Stimulated activated CD4-positive, alpha-beta T cell treated with anti-CD3 and anti-CD28 coated beads, Interleukin-2, amount 100 ng/mL, for 4 hours (primary cell): Measurements from ENCODE around the gene TPPP.

Experiments
- DNase-seq: peaks from one replicate; pipeline ENCODE4 v3.0.0-alpha.2; 2020; ENCODE audit warnings: low read depth

Gene TPPP

DNA sequence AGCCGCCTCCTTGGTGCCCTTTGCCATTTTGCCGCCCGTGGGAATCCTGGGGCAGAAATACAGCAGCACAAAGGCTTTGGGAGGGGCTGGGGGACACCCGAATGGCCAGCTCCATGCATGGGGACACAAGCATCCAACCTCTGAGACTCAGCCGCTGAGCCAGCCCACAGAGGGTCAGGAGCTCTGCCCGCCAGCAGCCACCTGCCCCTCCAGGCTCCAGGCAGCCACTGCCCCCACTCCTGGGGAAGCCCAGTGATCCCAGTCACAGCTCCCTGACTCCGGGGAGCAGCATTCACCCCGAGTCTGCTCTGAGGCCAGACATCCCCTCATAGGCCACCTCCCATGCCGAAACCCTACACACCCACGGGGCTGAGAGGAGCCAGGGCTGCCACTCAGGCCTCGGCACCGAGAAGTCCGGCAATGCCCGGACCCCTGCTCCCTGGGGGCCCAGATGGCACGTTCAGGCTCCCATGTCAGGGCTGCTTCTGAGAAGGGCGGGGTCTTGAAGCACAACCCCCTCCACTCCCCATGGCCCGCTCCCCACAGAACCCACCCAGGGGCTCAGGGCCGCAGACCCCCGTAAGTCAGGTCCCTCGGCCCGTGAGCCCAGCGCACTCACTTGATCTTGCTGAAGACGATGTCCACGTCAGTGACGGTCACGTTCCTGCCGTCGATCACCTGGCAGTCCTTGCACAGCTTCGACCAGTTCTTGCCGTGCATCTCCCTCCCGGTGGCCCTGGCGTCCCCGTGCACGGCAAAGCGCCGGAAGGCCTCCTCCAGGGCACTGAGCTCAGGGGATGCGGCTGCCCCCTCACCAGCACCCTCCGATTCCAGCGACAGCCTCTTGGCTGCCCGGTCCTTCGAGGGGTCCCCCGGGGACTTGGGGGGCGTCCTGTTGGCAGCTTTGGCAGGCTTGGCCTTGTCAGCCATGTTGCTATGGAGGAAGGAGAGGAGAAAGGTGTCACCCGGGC, 15.7 kb downstream of the TPPP start:
- no peak for DNase-seq

DNA sequence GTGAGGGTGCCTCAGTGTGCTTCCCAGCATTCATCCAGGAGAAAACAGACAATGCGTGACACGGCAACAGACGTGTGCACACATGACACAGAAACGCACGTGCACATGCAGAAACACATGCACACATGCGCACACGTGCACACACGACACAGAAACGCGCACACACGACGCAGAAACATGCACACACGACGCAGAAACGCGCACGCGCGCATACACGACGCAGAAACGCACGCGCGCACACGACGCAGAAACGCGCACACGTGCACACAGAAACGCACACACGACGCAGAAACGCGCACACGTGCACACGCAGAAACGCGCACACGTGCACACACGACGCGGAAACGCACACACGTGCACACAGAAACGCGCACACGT, 16.5 kb downstream of the TPPP start:
- DNase-seq: no peak

DNA sequence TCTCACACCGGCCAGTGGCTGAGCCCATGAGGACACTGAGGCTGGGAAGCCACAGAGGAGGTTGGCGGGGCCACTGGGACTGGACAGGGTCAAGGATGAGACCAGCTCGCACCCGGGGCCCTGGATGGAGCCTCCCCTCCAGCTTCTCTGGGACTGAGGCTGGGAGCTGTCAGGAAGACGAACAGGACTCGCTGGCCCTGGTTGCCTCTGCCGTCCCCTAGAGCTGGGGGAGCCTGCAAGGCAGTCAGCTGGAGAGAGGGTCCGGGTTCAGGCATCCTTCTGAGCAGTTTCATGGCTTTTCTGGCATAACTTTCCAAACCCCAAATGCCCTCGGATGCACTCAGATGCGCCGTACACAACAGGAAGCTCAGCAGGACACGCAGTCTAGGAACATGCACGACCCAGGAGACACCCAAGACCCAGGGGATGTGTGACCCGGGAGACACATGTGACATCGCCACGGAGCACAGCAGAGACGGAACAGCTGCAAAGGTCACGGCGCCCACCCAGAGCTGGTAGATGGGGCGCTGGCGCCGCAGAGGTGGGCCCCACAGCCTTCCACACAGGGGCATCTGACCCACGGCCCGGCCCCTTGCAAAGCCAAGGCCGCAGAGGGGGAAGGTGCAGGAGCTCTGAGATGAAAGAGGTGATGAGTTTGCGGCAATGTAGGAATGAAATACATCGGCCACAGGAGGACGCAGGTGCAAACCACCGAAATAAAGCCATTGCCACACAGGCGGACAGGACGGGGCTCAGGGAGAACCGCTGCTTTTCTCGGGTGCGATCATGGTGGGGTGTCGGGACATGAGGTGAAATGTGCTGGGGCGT, 17.1 kb downstream of the TPPP start:
- DNase-seq: no peak

DNA sequence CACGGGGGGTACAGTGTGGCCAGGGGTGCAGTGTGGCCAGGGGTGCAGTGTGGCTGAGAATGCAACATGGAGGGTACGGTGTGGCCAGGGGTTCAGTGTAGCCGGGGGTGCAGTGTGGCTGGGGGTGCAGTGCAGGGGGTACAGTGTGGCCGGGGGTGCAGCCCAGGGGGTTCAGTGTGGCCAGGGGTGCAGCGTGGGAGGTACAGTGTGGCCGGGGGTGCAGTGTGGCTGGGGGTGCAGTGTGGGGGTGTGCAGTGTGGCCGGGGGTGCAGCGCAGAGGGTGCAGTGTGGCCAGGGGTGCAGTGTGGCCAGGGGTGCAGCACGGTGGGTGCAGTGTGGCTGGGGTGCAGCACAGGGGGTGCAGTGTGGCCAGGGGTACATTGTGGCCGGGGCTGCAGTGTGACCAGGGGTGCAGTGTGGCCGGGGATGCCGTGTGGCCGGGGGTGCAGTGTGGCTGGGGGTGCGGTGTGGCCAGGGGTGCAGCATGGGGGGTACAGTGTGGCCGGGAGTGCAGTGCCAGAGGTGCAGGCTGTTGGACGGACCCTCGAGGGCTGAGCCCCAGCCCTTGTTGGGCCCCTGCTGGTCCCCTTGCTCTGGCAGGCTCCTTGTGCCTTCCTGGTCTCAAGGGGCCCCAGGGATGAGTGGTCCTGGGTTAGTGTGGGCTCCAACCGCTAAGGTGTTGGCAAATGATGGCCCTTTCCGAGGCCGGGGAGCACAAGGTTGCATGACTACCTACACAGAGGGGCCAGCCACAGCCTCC, 17.9 kb downstream of the TPPP start:
- no peak for DNase-seq

DNA sequence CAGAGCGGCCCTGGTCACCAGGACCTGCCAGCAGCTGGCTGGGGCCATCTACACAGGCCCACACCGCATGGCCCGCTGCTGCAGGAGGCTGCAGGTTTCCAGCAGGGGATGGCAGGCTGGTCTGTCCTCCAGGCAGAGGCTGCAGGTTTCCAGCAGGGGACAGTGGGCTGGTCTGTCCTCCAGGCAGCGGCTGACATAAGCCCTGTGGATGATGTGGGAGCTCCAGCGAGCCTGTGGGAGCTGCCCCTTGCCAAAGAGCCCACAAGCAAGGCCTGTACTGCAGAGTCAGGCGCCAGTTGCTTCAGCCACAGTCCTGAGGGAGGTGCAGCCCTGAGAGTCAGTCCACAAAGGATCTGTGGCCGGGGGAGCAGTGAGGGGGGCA, 18.5 kb downstream of the TPPP start:
- no peak for DNase-seq

DNA sequence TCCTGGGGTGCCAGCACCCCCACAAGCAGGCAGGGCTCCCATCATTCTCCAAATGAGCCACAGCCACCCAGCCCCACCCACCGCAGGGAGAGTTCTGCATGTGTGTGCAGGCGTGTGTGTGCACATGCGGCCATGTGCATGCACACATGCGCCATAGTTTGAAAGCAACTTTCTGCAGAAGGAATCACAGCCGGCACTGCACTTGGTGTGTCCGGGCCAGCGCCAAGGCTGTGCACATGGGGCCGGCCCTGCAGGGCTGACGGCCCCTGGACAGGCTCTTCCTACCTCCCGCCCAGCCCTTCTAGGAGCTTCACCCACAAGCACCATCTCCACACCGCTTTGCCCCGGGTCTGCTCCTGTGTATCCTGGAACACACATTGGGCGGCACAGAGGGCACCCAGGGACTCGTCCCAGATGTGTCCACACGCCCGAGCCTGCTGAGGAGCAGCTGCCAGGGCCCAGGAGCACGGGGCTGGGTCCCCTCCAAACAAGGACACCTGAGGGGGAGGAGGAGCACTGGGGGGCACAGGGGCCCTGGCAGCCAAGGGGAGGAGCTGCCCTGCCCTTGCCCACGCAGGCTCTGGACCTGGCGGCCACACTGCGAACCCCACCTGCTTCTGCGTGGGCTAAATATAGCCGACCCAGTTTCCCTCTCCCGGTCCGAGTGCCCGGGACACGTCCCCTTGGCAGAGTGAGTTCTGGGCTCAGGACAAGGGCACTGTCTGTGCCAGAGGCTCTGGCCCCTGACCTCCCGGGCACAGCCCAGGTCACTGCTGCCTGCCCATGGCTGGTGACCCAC, 19.1 kb downstream of the TPPP start:
- DNase-seq: no peak

DNA sequence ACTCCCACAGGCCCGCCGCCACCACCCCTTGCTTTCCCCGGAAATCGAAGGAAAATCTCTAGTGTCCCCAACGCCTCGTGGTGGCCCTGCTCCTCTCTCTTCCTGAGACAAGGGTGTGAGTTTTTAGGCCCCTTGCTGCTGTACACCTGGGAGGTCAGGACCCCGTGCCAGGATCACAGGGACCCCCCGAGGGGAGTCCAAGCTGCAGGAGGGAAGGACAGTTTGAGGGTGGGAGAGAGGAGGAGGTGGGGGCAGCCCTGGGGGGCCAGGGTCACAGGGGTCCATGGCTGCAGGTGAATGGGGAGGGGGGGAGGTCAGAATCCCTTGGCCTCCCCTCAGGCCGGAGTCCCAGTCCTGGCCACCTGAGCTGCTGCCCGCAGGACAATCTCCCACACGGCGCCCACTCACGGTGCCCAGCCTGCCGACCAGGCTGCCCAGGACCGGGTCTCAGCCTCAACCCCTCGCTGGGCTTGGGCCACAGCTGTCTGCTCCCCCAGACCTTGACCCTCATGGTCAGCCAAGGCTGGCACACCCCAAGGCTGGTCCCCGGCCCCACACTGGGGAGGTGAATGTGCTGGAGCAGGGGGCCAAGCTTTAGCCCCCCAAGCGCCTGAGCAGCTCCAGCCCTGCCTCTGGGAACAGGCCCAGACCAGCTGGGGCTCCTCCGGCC, 19.9 kb downstream of the TPPP start:
- DNase-seq: no peak

DNA sequence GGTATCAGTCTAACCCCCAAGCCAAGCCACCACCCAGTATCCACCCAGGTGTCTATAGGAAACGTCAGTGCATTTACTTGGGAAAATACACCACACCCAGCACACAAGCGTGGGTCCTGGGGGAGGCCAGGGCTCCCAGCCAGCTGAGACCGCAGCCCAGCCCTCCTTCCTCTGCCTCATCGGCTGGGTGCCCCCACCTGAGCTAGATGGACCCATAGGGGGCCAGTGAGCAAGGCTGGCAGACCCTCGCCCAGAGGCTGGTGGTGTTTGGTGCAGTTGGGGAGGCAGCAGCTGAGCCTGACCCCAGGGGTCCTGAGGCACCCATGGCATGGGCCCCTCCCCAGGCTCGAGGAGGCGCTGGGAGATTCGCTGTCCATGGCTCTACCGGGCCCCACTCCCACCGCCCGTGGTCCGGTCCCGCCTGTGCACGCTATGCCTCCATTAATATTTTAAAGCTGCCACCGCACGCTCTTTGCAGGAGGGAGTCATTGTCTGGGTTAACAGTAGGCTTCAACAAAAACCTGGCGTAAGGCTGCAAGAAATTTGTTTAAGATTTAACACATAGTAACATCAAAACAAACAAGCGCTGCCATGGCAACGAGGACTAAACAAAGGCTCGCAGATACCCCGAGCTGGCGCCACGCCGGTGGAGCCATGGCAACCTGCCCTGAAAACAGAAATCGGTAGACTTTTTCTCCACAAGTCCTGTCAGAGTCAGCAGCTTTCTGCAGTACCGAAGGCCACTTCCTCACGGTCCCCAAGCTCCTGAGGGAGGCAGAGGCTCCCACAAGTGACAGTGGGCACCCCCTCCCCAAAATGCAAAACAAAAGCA, 20.6 kb downstream of the TPPP start:
- DNase-seq: peak; percentile 33

DNA sequence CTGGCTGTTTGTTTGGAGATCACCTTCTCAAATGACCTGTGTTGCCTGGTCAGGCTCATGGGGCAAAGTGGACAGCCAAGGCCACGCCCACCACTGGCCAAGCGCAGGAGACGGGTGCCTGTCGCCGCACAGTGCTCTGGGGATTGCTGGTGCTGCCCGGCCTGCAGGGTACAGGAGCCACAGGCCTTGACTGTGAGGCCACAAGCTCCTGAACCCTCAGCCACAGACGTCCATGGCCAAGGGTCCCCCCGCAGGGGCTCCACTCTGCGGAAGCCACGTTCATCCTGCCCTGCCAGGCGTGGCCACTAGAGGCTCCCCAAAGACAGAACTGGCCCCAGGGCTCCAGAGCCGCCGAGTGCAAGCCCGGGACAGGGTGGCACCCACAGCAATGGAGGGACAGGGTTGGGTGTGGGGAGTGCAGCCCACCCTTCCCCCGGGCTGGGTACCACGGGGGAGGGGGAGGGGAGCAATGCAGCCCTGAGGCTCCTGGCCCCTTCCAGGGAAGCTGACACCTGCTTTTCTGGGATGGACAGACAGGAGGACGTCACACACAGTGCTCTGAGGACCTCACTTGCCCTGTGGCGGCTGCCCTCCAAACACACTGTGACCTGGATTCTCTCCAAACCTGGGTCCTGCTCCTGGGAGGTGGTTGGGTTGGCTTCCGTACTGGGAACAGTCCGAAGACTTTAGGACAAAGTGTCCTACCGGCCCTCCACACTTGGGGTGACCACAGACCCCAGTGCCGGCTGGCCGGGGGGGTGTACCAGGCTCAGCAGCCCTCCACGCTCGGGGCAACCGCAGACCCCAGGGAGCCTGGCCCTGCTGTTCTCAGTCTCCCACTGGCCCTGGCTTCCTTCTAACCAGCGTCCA, 21.5 kb downstream of the TPPP start:
- peak; percentile 44 for DNase-seq

DNA sequence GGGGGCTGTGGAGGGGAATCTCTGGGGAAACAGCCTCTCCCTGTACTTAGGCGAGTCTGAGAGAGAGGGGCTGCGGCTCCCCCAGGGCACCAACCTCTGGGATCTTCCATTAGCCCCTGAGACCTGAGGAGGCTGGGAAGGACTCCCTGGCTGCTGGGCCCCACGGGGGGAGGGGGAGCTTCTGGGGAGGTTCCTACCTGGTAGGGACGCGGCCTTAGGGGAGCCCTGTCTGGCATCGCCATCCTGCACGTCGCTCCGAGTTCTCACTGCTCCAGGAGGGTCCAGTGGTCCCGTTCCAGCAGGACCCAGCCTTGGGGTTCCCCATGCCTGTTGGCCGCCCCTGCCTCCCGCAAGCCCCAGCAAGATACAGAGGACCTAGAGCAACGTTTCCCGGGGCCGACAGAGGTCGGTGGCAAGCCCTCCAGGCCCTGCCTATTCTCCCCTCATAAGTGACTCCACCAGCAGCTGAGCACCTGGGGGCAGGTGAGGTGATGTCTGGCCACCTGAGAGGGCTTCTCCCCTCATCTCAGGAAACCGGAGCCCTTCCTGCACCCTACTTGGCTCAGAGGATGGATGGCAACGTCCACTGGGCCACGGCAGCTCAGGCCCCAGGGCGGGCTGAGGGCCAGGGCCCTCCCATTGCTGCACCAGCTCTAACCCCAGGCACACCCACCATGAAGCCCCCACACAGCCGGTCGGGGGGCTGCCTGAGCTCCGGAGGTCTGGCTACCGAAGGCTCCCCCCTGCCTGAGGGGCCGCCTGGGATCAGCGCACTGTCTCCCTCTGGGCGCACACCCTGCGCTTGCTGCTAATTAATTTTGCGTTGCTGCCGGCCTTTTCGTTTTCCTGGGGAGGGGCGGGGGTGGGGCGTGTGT, 22.5 kb downstream of the TPPP start:
- DNase-seq: no peak

DNA sequence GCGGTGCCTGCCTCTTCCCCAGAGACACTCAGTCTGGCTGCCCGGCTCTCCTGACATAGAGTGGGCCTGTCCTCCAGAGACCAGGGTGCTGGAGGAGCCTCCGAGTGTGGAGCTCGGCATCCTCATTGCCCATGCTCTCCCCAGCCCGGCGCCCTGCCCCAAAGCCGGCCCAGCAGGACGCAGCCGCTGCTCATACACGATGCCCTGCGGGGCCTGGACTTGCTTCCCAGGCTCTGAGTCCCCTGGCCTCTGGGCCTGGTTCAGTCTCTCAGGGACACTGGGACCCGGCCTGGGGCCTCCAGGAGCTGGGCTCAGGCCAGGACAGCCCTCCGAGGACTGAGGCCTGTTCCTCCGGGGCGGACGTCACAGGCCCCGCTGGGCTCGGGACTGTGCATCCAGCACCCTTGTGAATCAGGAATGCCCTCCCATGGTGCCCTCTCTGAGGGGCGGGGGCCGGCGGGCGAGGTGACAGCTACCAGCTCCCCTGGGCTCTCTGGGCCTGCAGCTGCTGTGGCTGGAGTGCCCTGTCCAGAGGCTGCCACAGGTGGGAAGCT, 23.2 kb downstream of the TPPP start:
- DNase-seq: no peak

DNA sequence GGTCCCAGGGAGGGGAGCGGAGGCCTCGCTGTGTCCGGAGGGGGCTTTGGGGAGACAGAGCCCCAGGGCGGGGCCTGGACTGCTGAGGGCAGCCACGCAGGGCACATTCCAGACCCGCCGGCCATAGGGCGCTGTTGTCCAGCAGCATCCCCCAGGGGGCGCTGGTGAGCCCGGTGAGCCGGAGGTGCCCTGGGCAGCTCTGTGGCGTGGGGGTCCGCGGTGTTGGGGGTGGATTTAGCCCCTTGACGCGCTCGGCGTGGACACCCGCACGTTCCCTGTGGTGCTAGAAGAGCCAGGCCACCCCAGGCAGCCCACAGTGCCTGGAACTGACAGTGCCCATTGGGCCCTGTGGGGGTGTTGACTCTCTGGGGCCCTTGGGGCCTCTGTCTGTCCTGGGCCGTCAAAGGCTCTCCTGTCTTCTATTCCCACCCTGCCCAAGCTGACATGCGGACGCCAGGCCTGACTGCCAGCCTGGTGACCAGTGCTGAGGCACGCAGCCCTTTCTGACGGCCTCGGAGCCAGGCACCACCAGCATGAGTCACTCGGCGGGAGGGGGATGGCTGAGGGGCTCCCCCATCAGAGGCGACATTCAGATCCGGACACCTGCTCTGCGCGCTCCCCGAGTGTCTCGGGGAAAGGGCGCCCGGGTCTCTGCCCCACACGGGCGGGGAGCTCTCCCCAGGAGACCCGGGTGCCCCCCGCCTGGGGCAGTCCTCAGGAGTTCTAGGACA, 23.9 kb downstream of the TPPP start:
- DNase-seq: peak; percentile 9

DNA sequence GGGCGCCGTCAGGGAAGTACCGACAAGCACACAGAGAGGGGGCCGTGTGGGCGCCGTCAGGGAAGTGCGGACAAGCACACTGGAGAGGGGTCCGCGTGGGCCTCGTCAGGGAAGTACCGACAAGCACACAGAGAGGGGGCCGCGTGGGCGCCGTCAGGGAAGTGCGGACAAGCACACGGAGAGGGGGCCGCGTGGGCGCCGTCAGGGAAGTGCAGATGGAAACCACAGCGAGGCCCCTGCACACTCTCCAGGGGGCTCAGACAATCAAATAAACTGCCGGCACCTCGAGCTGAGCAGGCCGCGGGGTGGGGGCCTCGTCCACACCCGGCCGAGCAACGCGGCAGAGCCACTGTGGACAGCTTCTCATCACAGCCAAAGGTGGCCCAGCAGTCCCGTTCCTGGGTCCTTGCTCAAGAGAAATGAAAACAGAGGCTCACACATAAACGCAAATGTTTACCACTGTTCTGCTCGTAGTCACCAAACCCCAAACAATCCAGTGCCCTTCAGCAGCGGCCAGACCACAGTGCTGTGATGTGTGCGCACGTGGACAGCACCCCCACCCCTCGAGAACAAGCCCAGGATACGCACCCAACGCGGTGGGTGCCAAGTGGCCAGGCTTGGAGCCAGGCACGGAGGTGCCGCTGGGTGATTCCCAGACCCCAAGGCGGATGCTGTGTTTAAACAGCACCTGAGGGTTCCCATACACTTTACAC, 24.7 kb downstream of the TPPP start:
- no peak for DNase-seq

DNA sequence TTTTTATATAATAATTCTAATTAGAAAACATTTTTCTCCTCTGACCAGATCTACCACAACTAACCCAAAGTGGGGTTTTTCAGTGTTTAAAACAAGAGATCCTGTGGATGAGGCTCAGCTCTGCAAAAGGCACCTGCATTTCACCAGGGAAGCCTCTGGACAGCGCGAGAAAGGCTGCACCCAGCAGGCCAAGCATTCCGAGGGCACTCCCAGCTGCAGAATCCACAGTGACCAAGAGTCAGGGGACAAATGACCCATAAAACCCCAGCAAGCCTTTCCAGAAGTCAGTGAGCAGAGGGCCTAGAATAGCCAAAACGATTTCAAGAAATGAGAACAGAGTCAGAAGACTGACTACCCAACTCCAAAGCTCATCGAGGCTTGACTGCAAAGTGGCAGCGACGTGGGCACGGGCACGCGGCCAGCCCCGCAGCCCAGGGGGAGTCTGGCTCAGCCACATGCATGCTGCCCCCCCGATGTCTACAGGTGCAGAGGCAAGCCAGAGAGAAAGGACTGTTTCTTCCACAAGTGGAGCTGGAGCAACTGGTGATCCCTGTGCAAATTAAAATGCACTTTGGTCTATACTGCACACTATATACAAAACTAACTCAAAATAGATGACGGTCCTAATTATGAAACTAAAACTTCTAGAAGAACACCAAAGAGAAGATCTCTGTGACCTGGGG, 26.2 kb downstream of the TPPP start:
- DNase-seq: no peak

DNA sequence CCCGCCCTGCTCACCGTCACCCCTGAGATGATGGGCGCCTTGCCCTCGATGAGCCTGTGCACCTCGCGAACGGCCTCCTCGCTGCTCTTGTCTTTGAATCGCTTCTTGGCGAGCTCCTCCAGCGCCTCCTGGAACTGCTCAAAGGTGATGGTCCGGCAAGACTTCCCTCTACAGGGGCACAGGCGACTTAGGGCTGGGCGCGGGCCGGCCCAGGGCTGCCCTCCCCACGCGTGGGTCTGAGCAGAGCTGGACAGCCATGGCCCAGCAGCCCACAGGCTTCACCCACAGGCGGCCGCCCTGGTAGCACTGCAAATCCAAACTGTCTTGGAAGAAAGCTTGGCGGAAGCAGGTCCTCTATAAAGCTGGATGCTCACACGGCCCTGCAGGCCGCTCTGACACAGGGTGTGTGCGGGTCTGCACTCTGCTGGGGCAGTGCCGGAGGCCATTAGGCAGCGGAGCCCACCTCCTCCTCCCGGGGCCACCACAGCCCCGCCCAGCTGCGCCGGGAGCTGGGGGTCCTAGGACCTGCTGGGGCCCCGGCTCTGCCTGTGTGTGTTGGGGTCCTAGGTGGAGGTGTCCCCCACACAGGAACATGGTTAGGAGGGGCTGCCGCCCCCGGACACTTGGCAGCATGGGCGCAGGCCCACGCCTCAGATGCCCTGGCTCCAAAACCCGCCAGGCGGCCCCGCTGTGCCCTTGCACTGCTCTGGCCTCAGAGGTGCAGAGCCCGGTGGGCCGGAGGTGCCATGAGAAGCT, 27.0 kb downstream of the TPPP start:
- DNase-seq: no peak
